ENCODE data around the gene CKM.
"Not testable (repeated sequence)": the region's sequence is repeated elsewhere in the genome, so short reads cannot be mapped to it uniquely, and the experiment has no call there.

The CKM gene

DNA sequence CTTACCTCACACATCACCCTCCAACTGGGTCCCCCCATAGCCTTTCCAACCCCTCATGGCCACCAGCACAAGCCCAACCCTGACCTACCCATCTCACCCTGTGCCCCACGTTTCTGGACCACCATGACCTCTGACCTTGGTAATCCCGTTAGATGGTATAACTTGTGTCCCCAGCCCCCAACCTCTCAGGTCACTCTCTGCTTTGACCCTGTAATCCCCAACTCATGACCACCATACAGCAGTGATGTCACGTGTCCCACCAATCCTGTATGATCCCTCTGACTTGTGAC lies 26.4 kb upstream of the CKM start:
- DNase-seq (ENCODE audit: low read depth in 2 of 2): no peak

GRCh38 chr19:45348367-45349125 lies 25.9 kb upstream of the CKM start:
- DNase-seq (ENCODE audit: low read depth in 2 of 2): no peak

DNA sequence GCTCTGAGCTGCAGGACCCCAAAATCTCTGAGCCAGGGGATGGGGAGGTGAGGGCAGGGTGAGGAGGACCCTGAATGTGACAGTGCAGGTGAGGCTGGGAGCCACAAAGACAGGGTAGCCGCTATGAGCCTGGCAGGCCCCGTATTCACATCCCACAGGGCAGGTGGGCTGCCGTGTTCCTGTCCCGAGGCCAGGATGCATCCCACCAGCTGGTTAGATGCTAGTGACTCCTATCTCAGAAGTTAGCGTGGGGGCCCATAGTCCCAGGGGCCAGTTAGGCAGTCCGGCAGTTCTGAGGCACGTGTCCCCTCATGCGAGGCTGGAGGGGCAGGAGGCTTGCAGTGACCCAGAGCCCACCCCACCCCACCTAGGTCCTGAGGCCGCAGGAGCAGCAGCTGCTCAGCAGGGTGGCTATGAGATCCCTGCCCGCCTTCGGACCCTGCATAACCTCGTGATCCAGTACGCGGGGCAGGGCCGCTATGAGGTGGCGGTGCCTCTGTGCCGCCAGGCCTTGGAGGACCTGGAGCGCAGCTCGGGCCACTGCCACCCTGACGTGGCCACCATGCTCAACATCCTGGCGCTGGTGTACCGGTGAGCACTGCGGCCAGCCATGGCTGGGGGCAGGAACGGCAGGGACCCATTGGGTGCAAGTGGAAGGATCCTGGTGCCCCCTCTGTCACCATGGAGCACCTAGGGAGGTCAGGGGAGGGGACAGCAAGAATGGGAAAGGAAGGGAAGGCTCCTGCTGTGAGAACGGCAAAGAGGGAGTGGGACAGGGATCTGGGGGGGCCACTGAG lies 25.1 kb upstream of the CKM start:
- no peak for DNase-seq (ENCODE audit: low read depth in 2 of 2)

DNA sequence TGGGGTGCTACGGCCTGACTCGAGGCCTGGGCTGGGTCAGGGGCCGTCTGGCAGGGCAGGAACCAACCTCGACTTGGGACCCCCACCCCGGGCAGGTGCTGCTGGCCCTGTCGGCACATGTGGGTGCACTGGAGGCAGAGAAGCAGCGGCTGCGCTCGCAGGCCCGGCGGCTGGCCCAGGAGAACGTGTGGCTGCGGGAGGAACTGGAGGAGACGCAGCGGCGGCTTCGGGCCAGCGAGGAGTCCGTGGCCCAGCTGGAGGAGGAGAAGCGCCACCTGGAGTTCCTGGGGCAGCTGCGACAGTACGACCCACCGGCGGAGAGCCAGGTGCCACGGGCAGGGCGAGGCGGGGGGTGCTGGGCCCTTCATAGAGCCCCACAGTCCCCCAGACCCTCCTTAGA lies 23.8 kb upstream of the CKM start:
- DNase-seq (ENCODE audit: low read depth in 2 of 2): no peak

GRCh38 chr19:45345506-45345860 lies 22.8 kb upstream of the CKM start:
- DNase-seq (ENCODE audit: low read depth in 2 of 2): no peak

DNA sequence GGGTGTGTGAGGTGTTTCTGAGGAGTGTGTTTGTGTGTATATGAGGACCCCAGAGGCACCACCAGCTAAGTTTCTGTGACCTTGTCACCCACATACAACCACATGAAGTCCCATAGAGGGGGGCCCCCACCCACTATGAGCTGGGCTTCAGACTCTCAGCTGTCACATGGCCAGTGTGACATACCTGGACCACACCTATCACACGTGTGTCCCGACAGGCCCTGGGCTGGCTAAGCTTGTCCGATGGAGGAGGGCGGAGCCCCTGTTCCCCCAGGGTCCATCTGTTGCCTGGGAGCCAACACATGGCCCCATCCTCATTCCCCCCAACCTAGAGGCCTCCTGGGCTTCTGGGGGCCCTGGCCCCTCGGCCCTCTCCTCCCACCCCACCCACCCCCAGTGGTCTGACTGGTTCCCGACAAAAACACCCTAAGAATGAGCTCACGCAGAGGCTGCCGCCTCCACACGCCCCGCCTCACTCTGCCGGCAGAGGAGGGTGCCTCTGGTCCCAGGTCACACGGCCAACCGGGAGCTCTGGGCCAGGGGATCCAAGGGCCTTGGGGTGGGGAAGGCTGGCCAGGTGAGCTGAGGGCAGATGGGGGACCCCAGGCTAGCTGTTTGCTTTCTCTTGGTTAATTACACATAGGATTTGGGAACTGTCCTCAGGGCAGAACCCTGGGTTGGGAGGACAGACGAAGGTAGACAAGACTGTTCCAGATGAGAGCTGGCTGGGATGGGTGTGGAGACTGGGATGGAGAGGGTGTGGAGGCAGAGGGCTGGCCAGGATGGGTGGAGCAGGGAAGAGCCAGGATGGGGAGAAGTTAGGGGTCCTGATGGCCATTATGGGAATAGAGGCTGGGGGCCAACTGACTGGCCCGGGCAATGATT lies 22.2 kb upstream of the CKM start:
- no peak for DNase-seq (ENCODE audit: low read depth in 2 of 2)

DNA sequence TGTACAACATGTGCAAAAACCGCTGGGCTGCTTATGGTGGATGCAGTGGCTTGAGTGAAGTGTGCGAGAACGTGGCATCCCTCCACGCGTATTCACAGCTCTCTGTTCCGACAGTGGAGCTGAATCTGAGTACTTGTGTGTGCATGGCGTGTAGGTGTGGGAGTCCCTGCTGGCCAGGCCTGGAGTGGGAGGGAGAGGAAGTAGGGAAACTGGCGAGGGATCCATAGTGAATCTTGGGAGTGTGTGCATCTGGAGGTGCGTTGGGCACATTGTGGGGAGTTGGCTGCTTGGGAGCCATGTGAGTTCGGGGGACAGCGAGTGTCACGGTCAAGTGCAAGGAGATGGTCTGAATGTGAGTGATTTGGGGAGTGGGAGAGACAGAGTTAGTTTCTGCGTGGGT lies 20.2 kb upstream of the CKM start:
- DNase-seq (ENCODE audit: low read depth in 2 of 2): no peak

- no peak for DNase-seq (ENCODE audit: low read depth in 2 of 2)
These were observed 18.3 kb upstream of the CKM start for GRCh38 chr19:45340899-45341453.

- peak in 1 of 2 donors; percentile 10 for DNase-seq (ENCODE audit: low read depth in 2 of 2)
These were observed 17.7 kb upstream of the CKM start, which contains the start of gene KLC3 for GRCh38 chr19:45340232-45340898. KLC3 (plus strand) TSS chr19:45340750; CDS start chr19:45345542, 4,792 bp downstream.

GRCh38 chr19:45339629-45340028 lies 17.0 kb upstream of the CKM start:
- DNase-seq (ENCODE audit: low read depth in 2 of 2): no peak

DNA sequence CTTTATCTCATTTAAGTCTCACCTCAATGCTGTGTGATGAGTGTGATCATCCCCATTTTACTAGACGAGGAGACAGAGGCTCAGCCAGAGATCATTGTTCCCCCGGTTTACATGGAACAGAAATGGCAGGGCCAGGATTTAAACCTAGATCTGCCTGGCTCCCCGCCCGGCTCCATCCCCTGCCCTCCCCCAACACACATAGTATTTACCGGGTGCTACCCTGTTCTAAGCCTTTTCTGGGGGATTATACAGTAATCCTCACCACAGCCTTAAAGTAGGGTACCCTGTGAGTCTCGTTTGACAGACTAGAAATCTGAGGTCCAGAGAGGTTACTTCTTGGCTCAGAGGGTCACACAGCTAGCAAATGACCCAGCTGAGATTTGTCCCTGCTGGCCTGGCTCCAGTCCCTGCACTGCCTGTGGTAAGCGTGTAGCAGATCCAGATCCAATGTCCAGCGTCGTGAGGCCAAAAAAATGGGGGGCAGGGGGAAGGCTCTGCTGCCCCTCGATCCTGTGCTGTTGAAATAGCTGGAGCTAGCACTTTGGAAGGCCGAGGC lies 14.1 kb upstream of the CKM start:
- DNase-seq (ENCODE audit: low read depth in 2 of 2): no peak

GRCh38 chr19:45334881-45335280 lies 12.2 kb upstream of the CKM start:
- not testable (repeated sequence) for DNase-seq (ENCODE audit: low read depth in 2 of 2)

GRCh38 chr19:45333609-45334303 lies 11.1 kb upstream of the CKM start:
- no peak for DNase-seq (ENCODE audit: low read depth in 2 of 2)

GRCh38 chr19:45331411-45331810 lies 8.7 kb upstream of the CKM start:
- DNase-seq (ENCODE audit: low read depth in 2 of 2): no peak

- DNase-seq (ENCODE audit: low read depth in 2 of 2): no peak
These were observed 4.9 kb upstream of the CKM start for GRCh38 chr19:45327404-45328143.

GRCh38 chr19:45324349-45324907 lies 1.8 kb upstream of the CKM start:
- no peak for DNase-seq (ENCODE audit: low read depth in 2 of 2)

DNA sequence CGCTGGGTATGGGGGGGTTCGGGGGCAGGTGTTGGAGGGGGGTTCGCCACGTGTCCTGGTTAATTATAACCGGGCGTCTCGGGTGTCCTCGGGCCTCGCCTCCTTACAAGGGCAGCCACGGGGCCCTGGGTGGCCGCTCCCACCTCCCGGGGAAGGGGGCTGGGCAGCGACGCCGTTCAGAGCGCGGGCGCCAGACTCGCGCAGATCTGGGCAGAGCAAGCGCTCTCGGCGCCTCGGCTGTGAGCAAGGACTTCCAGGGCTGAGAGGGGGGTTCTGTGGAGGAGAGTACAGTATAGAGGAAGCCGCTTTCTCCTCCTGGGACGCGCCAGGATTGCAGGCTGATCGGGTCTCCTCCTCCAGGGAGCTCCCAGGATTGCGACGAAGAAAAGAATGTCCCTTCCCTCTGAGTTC lies 1.0 kb upstream of the CKM start:
- DNase-seq (ENCODE audit: low read depth in 2 of 2): no peak

- no peak for DNase-seq (ENCODE audit: low read depth in 2 of 2)
These were observed 364 bp downstream of the CKM start for GRCh38 chr19:45322311-45322710.

GRCh38 chr19:45321848-45322247 lies 827 bp downstream of the CKM start:
- no peak for DNase-seq (ENCODE audit: low read depth in 2 of 2)
